GM18951 (cell line): ENCODE data around the gene CFAP46.

Experiments
- POLR2A ChIP-seq: IDR thresholded peaks from 4 replicates; pipeline ENCODE4 v1.6.1; 2011; ENCODE audit warnings: mild to moderate bottlenecking; ENCODE audit not compliant: insufficient read length, insufficient read depth; ENCODE audit errors: extremely low read depth
- in situ Hi-C: fragments of 300-500 bp; cut with MboI; formaldehyde crosslinking; loops from one replicate; pipeline ENCODE4 v1.12.0; 2022; ENCODE audit warnings: low sequenced_read_pairs, mixed read lengths, inconsistent platforms; ENCODE audit not compliant: unreplicated experiment

CFAP46 gene

GRCh38 chr10:132839061-132839460 lies 103.3 kb downstream of the CFAP46 start:
- in situ Hi-C loops: no loop called here
- no peak for TF ChIP-seq POLR2A

GRCh38 chr10:132838346-132838970 lies 103.9 kb downstream of the CFAP46 start:
- in situ Hi-C loops: no loop called here
- TF ChIP-seq POLR2A: no peak

GRCh38 chr10:132837905-132838304 lies 104.5 kb downstream of the CFAP46 start:
- in situ Hi-C loops: no loop called here
- no peak for TF ChIP-seq POLR2A

GRCh38 chr10:132836832-132837540 lies 105.4 kb downstream of the CFAP46 start:
- TF ChIP-seq POLR2A: no peak
- in situ Hi-C loops: no loop called here

- TF ChIP-seq POLR2A: no peak
- in situ Hi-C loops: no loop called here
Observed at GRCh38 chr10:132836248-132836831, 106.0 kb downstream of the CFAP46 start.

- TF ChIP-seq POLR2A: no peak
Observed at GRCh38 chr10:132835848-132836233, 106.5 kb downstream of the CFAP46 start.

GRCh38 chr10:132834891-132835847 lies 107.2 kb downstream of the CFAP46 start:
- in situ Hi-C loops: no loop called here
- no peak for TF ChIP-seq POLR2A

More at GRCh38 chr10:132835848-132836233, 106.5 kb downstream of the CFAP46 start:
- in situ Hi-C loops: no loop called here

- no peak for TF ChIP-seq POLR2A
- in situ Hi-C loops: no loop called here
Observed at GRCh38 chr10:132834311-132834761, 108.0 kb downstream of the CFAP46 start.

- TF ChIP-seq POLR2A: no peak
- in situ Hi-C loops: no loop called here
Observed at GRCh38 chr10:132833421-132834111, 108.8 kb downstream of the CFAP46 start.

GRCh38 chr10:132832186-132832969 lies 110.0 kb downstream of the CFAP46 start:
- in situ Hi-C loops: no loop called here
- no peak for TF ChIP-seq POLR2A

GRCh38 chr10:132829403-132829802 lies 113.0 kb downstream of the CFAP46 start:
- in situ Hi-C loops: no loop called here

GRCh38 chr10:132828681-132829080 lies 113.7 kb downstream of the CFAP46 start:
- in situ Hi-C loops: no loop called here
- no peak for TF ChIP-seq POLR2A

More at GRCh38 chr10:132829403-132829802, 113.0 kb downstream of the CFAP46 start:
- TF ChIP-seq POLR2A: no peak
